Activated CD8-positive, alpha-beta T cell treated with anti-CD3 and anti-CD28 coated beads, Interleukin-2, amount 10 ng/mL, durations not matched to agents 7 days and 5 days (primary cell): ENCODE results near the gene VCPKMT. TPM values are rescaled to one million over a fixed set of nuclear protein-coding genes. Genes with fewer than 3 reads are reported as not detected.
A peak's percentile ranks its signal among the peaks of the same experiment; 100 is the strongest.

ENCODE experiments used
- ATAC-seq: fragments of 150-1000 bp; cut with Tn5 transposase; one replicate; pipeline ENCODE4 v1.10.0; 2021; ENCODE audit warnings: moderate library complexity
- CTCF ChIA-PET: fragments of 350-600 bp; sonication (Branson Sonifier 250); formaldehyde crosslinking; loops from one replicate; lab custom pipeline; 2021; ENCODE audit warnings: antibody characterized with exemption; lab: Charles Lee
- POLR2A ChIA-PET: fragments of 350-600 bp; sonication (Branson Sonifier 250); formaldehyde crosslinking; loops from one replicate; lab custom pipeline; 2021; ENCODE audit warnings: antibody characterized with exemption; lab: Charles Lee
- DNase-seq: peaks from one replicate; pipeline ENCODE4 v3.0.0-alpha.2; 2020
- H3K27ac Mint-ChIP-seq: one replicate; pipeline ENCODE4 v1.8.0; 2021; ENCODE audit warnings: mild to moderate bottlenecking, mixed read lengths
- H3K27me3 Mint-ChIP-seq: one replicate; pipeline ENCODE4 v1.8.0; 2021; ENCODE audit warnings: low read depth, mixed read lengths
- H3K36me3 Mint-ChIP-seq: one replicate; pipeline ENCODE4 v1.8.0; 2021; ENCODE audit warnings: low read depth, mixed read lengths
- H3K4me1 Mint-ChIP-seq: one replicate; pipeline ENCODE4 v1.8.0; 2021; ENCODE audit warnings: low read depth, mixed read lengths
- H3K4me3 Mint-ChIP-seq: one replicate; pipeline ENCODE4 v1.8.0; 2021; ENCODE audit warnings: mild to moderate bottlenecking, mixed read lengths
- H3K9me3 Mint-ChIP-seq: one replicate; pipeline ENCODE4 v1.8.0; 2022; ENCODE audit warnings: mixed read lengths; ENCODE audit not compliant: insufficient read depth
- total RNA-seq, 2 experiments: library from RNA; stranded (reverse); gene quantifications; one replicate each; pipeline ENCODE4 v1.2.3, GENCODE V29; 2021

VCPKMT gene
- total RNA-seq, 2 experiments from 2014 or later: 12.4 to 13.0 TPM

DNA sequence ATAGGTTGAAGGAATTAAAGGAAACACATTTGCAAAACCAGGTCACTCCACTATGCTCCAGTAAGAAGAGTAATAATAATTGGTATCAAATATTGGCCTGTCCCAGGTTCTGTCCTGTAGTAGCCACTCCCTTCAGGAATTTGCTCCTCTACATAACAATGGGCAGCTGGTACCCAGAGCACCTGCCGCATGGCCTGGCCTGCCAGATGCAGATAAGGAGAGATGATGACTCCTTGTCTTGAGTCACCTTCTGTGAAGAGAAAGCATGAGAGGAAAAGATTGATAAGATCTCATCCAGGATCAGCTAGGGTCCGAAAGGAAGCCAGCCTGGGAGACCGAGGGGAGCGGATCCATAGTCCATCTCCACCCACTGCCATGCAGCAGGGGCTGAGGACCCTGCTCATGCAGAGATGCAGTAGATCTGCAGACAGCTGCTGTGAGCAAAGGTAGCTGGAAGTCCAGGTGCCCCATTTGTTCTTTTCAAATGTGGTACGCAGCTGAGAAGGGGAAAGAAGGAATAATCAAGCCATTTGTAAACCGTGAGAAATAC is 24.3 kb downstream of the VCPKMT start:
- peak overlapping the region; percentile 8 for H3K27ac Mint-ChIP-seq
- ChIA-PET CTCF (interaction anchor here (1.2 to 8.7 kb wide), 3 partner anchors 9 to 228 kb away, joined by 5 to 86 read pairs (median 6); no protein-coding TSS in a partner anchor), POLR2A (interaction anchor here (0.6 to 4.6 kb wide), 7 partner anchors 10 to 230 kb away, joined by 3 to 20 read pairs (median 5); no protein-coding TSS in a partner anchor)
- no peak overlapping the region for H3K4me3 Mint-ChIP-seq
- H3K36me3 Mint-ChIP-seq: peaks cover 51% of the 10 kb centered on the region
- H3K4me1 Mint-ChIP-seq: peaks cover 92% of the 10 kb centered on the region
- H3K9me3 Mint-ChIP-seq: no peaks in the 10 kb centered on the region
- H3K27me3 Mint-ChIP-seq: no peaks in the 10 kb centered on the region
- ATAC-seq (no peak), DNase-seq (no peak)

DNA sequence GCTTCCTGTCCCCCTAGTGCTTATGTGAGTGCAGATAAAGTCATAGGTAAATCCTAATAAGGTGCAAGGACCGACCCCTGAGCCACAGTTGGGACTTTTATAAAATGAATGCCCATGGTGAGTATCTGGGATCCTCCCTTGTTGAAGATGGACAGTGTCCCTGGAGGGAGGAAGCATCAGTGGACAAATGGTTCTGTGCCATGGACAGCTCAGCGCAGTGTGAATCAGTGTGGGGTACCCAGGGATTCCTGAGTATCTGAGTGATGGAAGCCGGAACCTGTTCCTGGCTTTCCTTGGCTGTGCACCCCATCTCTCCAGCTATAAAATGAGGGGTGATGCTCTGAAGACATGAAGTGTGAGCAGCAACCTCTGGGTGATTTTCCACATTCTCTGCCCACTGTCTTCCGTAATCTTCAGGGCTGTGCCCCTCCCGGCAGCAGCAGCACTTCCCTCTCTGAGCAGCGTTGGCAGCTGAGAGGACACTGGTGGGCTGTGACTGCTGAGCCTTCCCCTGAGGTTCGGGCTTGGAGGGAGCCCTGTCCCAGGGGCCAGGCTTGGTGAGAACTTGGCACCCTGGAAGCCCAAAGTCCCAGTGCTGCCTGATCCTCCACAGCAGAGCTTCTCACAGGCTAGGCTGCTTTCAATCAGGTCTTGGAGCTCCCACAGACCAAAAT is 25.0 kb downstream of the VCPKMT start:
- H3K27me3 Mint-ChIP-seq: no peaks in the 10 kb centered on the region
- no peak overlapping the region for H3K4me3 Mint-ChIP-seq
- no peak for DNase-seq
- H3K9me3 Mint-ChIP-seq: no peaks in the 10 kb centered on the region
- CTCF ChIA-PET: interaction anchor here (0.7 to 8.7 kb wide), 7 partner anchors 9 to 227 kb away, joined by 3 to 86 read pairs (median 6); no protein-coding TSS in a partner anchor
- ATAC-seq: no peak
- peaks cover 91% of the 10 kb centered on the region for H3K4me1 Mint-ChIP-seq
- peaks cover 48% of the 10 kb centered on the region for H3K36me3 Mint-ChIP-seq
- peak overlapping the region; percentile 62 for H3K27ac Mint-ChIP-seq
- POLR2A ChIA-PET: interaction anchor here (0.6 to 4.6 kb wide), 9 partner anchors 9 to 229 kb away, joined by 3 to 20 read pairs (median 5); no protein-coding TSS in a partner anchor

DNA sequence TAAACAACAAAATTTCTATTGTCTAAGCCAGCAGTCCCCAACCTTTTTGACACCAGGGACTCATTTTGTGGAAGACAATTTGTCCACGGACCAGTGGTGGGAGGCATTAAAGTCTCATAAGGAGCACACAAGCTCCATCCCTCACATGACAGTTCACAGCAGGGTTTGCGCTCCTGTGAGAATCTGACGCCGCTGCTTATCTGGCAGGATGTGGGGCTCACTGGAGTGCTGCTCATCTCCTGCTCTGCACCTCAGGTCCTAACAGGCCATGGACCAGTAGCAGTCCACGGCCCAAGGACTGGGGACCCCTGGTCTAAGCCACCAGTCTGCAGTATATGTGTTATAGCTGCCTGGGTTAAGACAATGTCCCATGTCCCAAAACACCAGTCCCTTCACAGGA is 27.2 kb downstream of the VCPKMT start:
- Mint-ChIP-seq H3K27ac (peak overlapping the region; percentile 79), H3K9me3 (no peaks in the 10 kb centered on the region), H3K4me1 (peaks cover 95% of the 10 kb centered on the region), H3K36me3 (peaks cover 57% of the 10 kb centered on the region), H3K4me3 (no peak overlapping the region), H3K27me3 (no peaks in the 10 kb centered on the region)
- DNase-seq (peak; percentile 55), ATAC-seq (peak; percentile 31)
- CTCF ChIA-PET: interaction anchor here (2.7 to 8.7 kb wide), 4 partner anchors 15 to 237 kb away, joined by 13 to 86 read pairs (median 38); partner anchors contain the start of gene NEMF
- POLR2A ChIA-PET: interaction anchor here (0.9 to 3.1 kb wide), 6 partner anchors 45 to 226 kb away, joined by 3 to 19 read pairs (median 6); no protein-coding TSS in a partner anchor

DNA sequence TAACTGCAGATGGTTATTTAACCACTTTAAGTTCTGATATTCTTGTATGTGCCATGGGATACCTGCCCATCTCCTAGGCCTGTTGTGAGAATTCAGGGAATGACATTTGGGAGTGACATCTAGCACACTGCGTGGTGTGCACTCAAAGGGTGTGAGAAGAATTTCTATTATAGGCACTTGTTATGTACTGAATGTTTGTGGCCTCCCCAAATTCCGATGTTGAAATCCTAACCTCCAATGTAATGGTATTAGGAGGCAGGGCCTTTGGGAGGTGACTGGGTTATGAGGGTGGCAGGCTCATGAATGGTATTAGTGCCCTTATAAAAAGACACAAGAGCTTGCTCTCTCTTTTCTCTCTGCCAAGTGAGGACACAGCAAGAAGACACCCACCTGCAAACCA is 27.6 kb downstream of the VCPKMT start:
- no peaks in the 10 kb centered on the region for H3K9me3 Mint-ChIP-seq
- POLR2A ChIA-PET: interaction anchor here (1.2 to 4.2 kb wide), 9 partner anchors 7 to 226 kb away, joined by 3 to 56 read pairs (median 10); no protein-coding TSS in a partner anchor
- peaks cover 54% of the 10 kb centered on the region for H3K36me3 Mint-ChIP-seq
- no peak for ATAC-seq
- H3K27ac Mint-ChIP-seq: peak overlapping the region; percentile 79
- no peak for DNase-seq
- CTCF ChIA-PET: interaction anchor here (0.6 to 8.7 kb wide), 10 partner anchors 8 to 236 kb away, joined by 3 to 86 read pairs (median 13); partner anchors contain the start of gene NEMF
- H3K4me3 Mint-ChIP-seq: no peak overlapping the region
- no peaks in the 10 kb centered on the region for H3K27me3 Mint-ChIP-seq
- peaks cover 95% of the 10 kb centered on the region for H3K4me1 Mint-ChIP-seq

DNA sequence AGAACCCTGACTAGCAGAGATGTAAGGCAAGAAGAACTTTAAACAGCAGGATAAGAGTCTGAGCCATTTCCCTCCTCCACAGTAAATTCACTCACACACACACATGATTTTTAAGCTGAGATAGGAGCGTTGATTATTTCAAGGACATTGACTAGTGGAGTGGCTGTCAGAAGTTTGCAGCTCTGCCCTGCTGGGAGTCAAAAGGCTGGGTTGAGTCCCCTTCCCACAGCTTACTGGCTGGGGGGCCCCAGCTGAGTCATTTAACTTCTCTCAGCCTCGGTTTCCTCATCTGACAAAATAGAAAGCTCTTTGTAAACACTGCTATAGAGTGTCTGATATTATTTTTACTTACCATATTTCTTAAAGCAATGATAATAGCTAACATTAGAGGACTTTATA is 28.3 kb downstream of the VCPKMT start:
- ChIA-PET POLR2A (interaction anchor here (0.6 to 4.2 kb wide), 11 partner anchors 8 to 225 kb away, joined by 3 to 56 read pairs (median 7); no protein-coding TSS in a partner anchor), CTCF (interaction anchor here (0.6 to 8.7 kb wide), 13 partner anchors 9 to 236 kb away, joined by 3 to 86 read pairs (median 7); partner anchors contain the start of genes ARF6 and NEMF)
- no peaks in the 10 kb centered on the region for H3K27me3 Mint-ChIP-seq
- H3K27ac Mint-ChIP-seq: peak overlapping the region; percentile 86
- H3K4me1 Mint-ChIP-seq: peaks cover 95% of the 10 kb centered on the region
- H3K9me3 Mint-ChIP-seq: no peaks in the 10 kb centered on the region
- H3K4me3 Mint-ChIP-seq: peak overlapping the region; percentile 71
- DNase-seq (no peak), ATAC-seq (no peak)
- H3K36me3 Mint-ChIP-seq: peaks cover 54% of the 10 kb centered on the region

DNA sequence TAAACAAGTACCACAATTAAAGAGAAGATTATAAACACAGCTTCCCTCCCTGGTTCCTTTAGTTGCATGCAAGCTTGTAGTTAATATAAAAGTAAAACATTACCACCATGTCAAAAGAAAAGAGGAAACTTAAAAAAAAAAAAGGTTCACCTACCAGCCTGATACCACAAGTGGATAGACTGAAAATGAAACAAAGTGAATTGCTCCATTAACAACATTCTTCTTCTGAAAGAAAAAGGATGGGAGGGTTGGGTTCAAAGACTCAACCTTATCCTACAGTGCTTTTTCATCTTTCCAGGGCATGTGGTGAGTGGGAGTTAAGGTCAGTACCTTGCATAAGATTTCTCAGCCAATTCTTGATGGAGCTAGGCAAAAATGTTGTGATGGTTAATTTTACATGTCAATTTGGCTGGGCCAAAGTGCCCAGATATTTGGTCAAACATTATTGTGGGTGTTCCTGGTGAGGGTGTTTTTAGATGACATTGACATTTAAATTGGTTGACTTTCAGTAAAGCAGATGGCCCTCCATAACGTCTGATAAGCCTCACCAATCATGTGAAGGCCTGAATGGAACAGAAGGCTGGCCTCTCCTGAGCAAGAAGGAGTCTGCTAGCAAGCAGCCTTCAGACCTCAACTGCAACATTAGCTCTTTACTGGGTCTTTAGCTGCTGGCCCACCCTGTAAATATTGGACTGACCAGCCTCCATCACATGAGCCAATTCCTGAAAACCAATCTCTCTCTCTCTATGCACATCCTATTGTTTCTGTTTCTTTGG is 28.8 kb downstream of the VCPKMT start:
- peak; percentile 9 for ATAC-seq
- CTCF ChIA-PET: interaction anchor here (0.6 to 8.7 kb wide), 14 partner anchors 9 to 235 kb away, joined by 3 to 86 read pairs (median 6); partner anchors contain the start of genes ARF6 and NEMF

DNA sequence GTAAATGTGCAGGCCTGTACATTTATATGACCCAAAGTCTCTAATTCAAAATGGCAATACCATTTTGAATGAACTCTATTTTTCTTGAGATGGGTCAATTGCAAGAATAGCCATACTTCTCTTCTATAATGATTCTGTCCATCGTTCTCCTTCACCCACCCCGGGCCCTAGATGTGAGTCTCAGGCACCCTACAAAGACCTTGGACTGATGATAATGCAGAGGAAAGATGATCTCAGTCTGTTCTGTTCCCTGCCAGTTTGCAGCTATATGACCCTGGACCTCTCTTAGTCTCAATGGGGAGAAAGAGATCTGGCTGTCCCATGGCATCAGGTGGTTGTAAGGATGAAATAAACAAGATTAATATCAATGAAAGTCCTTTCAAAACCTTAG is 30.1 kb downstream of the VCPKMT start:
- POLR2A ChIA-PET: interaction anchor here (0.6 to 4.2 kb wide), 13 partner anchors 10 to 317 kb away, joined by 3 to 56 read pairs (median 6); partner anchors contain the start of gene NEMF
- H3K27ac Mint-ChIP-seq: peak overlapping the region; percentile 96
- DNase-seq (peak; percentile 19), ATAC-seq (no peak)
- no peaks in the 10 kb centered on the region for H3K9me3 Mint-ChIP-seq
- H3K4me1 Mint-ChIP-seq: peaks cover 95% of the 10 kb centered on the region
- no peaks in the 10 kb centered on the region for H3K27me3 Mint-ChIP-seq
- peak overlapping the region; percentile 68 for H3K4me3 Mint-ChIP-seq
- CTCF ChIA-PET: interaction anchor here (0.8 to 8.7 kb wide), 11 partner anchors 11 to 234 kb away, joined by 3 to 86 read pairs (median 5); partner anchors contain the start of genes ARF6 and NEMF
- H3K36me3 Mint-ChIP-seq: peaks cover 57% of the 10 kb centered on the region

More for the DNA sequence above, 28.8 kb downstream of the VCPKMT start:
- POLR2A ChIA-PET: interaction anchor here (0.6 to 4.2 kb wide), 12 partner anchors 9 to 224 kb away, joined by 3 to 56 read pairs (median 6); no protein-coding TSS in a partner anchor
- Mint-ChIP-seq H3K4me3 (peak overlapping the region; percentile 71), H3K27me3 (no peaks in the 10 kb centered on the region), H3K9me3 (no peaks in the 10 kb centered on the region), H3K27ac (peak overlapping the region; percentile 86), H3K4me1 (peaks cover 95% of the 10 kb centered on the region), H3K36me3 (peaks cover 56% of the 10 kb centered on the region)
- DNase-seq: no peak

DNA sequence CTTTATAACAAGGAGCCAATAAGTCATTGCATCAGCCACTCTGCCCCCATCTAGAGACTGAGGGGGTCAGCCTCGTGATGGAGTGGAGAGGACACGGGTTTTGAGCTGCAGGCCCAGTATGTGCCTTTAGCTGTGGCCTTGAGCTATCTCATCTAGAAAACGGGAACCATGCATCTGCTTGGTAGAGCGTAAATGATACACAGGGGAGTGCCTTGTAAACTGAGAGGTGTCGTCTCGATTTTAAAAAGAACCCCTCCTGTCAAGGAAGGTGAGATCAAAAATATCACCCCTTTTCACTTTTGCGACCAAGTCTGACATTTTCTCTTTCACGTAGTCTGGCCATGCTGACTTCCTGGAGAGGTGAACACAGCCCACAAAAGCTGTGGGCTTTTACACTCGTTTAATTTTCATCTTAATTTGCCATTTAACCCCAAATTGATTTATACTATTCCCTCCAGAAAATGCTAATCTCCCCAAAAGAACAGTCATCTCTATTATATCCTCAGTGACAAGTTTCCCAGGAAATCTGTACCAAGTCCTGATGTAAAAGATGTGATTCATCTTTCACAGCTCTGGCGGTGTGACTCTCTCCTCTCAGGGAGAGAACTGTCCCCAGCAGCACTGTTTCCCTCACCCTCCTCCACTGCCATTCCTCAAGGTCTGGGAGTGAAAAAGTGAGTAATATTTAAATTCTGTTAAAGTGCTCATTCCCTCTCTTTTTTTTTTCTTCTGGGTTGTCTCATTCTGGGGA is 30.6 kb downstream of the VCPKMT start:
- CTCF ChIA-PET: interaction anchor here (0.8 to 8.7 kb wide), 12 partner anchors 11 to 233 kb away, joined by 3 to 86 read pairs (median 5); partner anchors contain the start of genes ARF6 and NEMF
- Mint-ChIP-seq H3K27me3 (no peaks in the 10 kb centered on the region), H3K9me3 (no peaks in the 10 kb centered on the region), H3K4me3 (peak overlapping the region; percentile 68), H3K36me3 (peaks cover 54% of the 10 kb centered on the region), H3K27ac (peak overlapping the region; percentile 96), H3K4me1 (peaks cover 95% of the 10 kb centered on the region)
- DNase-seq (peak; percentile 42), ATAC-seq (no peak)
- POLR2A ChIA-PET: interaction anchor here (0.6 to 4.2 kb wide), 14 partner anchors 11 to 317 kb away, joined by 3 to 56 read pairs (median 5); partner anchors contain the start of gene NEMF

DNA sequence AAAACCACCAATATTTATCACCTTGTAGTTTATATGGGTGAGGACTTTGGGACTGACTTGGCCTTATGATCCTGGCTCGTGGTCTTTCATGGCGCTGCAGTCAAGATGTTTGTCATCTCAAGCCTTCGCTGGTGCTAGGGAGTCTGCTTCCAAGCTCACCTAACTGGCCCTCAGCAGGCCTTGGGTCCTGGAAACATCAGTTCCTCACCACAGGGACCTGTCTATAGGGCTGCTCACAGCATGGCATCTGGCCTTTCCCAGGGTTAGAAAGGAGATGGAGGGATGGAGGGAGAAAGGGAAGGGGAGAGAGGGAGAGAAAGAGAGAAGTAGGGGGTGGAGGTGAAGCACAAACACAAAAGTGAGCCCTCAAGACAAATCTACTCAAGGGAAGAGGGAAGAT is 31.7 kb downstream of the VCPKMT start:
- ChIA-PET CTCF (interaction anchor here (2.1 to 8.7 kb wide), 4 partner anchors 12 to 221 kb away, joined by 5 to 86 read pairs (median 44); no protein-coding TSS in a partner anchor), POLR2A (interaction anchor here (1.3 to 4.2 kb wide), 8 partner anchors 12 to 232 kb away, joined by 4 to 56 read pairs (median 10); partner anchors contain the start of gene NEMF)
- Mint-ChIP-seq H3K27me3 (no peaks in the 10 kb centered on the region), H3K4me1 (peaks cover 88% of the 10 kb centered on the region), H3K27ac (peak overlapping the region; percentile 96), H3K4me3 (peak overlapping the region; percentile 19), H3K36me3 (peaks cover 46% of the 10 kb centered on the region), H3K9me3 (no peaks in the 10 kb centered on the region)
- DNase-seq: no peak
- no peak for ATAC-seq
